NT2/D1 (cell line): Measurements from ENCODE around the gene MMAA.

Experiments
- SUZ12 ChIP-seq: IDR thresholded peaks from 2 replicates; pipeline ENCODE4 v1.6.1; 2011; ENCODE audit not compliant: insufficient read length, insufficient read depth; ENCODE audit errors: extremely low read depth
- YY1 ChIP-seq: IDR thresholded peaks from 2 replicates; pipeline ENCODE4 v1.6.1; 2011; ENCODE audit not compliant: insufficient read length, insufficient read depth
- ZNF274 ChIP-seq: IDR thresholded peaks from 2 replicates; pipeline ENCODE4 v1.6.1; 2011; ENCODE audit warnings: mild to moderate bottlenecking, low read depth, low read length

DNA sequence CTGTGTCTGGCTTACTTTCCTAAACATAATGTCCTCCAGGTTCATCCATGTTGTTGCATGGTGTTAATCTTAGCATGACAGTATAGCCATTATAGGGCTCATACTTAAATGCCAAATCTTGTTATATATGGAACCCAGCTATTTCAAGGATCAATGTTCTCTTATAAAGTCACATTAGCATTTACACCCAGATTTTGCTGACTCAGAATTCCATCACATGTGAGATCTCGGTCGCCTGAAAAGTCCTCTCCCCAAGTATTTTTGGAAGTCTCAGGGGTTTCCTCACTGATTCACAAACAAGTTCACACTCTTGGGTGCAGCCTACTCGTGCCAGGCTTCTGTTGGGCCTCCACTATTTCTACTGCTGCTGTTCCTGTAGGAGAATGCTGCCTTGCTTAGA lies 40.9 kb downstream of the MMAA start:
- TF ChIP-seq YY1: no peak
- TF ChIP-seq ZNF274: no peak
- no peak for TF ChIP-seq SUZ12
